ENCODE data around the gene CAMK1D.

CAMK1D gene

DNA sequence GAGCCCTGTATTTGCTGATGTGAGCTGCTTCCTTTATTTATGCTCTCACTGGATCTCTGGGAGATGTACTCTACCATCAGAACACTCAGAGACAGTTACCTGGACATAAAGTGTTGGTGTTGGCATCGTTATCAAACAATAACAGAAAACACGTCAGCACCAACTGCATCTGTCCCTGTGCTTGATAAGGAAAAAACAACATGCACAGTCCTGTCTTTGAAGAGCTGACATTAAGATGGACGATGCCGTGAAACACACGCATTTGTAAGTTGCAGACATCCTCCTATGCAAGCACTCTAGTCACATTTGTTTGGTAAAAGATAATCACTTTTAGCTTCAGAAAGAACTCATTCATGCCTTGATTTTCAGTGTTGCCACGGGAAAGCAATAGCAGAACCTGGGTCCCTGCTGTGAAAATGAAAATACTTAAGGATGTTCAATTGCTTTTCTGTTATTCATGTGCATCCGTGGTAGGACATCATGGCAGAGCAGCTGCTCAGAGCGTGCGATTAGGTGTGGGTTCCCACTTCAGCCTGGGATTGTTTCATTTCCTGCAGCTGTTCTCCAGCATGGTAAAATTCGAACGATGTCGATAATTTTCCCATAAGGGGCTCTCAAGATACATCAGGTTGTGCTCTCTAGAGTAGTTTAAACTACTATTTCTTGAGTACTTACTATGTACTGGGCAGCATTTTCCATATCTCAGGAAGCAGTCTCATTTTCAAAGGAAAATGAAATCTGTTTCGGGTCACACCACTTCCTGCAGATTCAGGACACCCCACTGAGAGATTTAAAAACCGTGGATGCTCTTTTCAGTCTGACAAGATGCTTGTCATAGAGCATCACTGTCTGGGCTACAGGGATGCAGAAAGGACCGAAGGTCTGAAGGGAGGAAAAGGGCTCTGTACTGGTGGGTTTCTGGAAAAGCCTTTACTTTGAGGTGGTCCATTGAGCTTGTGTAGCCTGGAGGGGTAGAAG, 248.7 kb downstream of the CAMK1D start:
- DNase-seq (ENCODE audit: low read depth): no peak

DNA sequence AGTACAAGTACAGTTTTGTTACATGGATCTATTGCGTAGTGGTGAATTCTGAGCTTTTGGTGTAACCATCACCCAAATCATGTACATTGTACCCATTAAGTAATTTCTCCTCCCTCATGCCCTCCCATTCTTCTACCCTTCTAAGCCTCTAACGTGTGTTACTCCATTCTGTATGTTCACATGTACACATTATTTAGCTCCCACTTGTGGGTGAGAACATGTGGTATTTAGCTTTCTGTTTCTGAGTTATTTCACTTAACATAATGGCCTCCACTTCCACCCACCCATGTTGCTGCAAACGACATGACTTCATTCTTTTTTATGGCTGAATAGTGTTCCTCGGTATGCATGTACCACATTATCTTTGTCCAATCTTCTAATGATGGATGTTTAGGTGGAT, 251.3 kb downstream of the CAMK1D start:
- no peak for DNase-seq (ENCODE audit: low read depth)

DNA sequence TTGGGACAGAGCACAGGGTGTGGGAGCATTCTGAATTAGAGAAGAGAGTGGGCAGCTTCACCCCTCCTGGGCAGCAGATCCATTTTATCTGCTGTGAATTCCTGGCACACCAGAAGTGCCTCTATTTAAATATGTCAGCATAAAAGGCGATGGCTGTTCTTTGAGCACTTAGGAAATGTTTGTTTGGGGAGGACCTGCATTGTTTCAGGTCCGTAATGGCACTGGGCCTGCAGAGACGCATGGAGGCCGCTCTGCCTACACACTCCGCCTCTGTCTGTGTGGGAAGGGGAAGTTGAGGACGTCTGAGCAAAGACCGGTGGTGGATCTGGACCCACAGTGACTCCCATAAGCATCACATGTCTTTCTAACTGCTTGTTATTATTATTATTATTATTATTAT, 253.2 kb downstream of the CAMK1D start:
- DNase-seq (ENCODE audit: low read depth): no peak

DNA sequence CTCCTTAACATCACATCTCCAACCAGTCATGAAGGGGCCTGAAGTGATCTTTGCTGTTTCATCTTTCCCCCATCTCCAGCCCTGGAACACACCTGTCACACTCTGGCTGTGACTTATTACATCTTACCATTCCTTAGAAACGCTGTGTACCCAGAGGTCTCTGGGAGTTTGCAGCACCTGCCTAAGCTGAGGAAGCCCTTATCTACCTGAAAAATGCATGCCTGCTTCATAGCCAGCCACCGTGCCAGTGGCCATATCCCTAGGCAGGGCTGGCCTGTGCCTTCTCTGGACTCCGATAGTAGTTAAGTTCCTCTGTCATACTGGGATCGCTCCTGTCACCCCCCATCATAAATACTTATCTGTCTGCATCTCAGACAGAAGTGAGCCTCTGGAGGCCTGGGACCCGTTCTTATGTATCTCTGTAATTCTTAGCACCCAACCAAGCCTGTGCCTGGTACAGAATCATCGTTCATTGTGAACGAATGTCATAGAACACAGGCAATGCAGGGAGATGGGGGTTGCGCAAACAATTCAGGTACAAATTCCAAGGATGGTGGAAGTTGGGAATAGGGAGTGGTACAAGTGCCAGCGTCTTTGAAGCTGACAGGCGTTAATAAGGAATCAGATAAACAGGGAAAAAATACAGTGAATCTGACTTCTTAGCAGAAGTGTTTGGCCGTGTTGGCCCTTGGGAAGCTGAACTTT, 254.6 kb downstream of the CAMK1D start:
- DNase-seq (ENCODE audit: low read depth): no peak

DNA sequence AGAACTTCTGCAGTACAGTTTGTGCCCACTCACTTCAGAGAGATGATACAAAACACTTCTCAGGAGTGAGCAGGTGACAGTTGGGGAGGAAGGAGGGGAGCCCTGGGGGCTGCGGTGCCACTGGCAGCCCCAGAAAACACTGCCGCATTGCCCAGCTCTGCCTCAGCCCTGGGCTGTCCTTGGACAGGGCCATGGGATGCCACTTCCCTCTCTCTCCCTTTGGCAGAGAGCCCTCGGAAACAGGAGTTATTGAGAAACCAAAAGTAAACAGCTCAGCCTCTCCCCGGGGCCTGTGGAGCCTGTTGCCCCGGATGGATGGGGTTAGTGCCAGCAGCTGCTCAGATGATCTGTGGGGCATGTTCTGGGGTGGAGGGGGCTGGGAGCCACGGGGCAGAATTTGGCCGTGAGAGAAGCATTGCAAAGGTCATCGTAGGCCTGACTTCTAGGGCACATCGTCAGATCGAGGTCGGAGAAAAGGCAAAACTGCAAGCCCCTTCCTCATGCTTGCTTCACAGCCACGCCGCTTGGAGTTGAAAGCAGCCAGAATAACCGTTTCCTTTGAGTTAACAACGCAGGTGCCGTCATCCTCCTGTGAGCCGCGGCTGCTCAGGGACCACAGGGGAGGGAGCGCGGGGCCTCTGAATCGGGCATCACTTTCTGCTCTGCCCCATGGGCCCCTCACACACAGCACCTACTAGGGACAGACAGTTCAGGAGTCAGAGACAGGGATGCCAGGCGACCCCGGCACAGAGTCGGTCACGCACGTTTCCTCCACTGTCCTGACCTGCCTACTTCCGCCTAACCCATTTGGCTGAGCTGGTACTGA, 256.4 kb downstream of the CAMK1D start:
- DNase-seq (ENCODE audit: low read depth): peak; percentile 24

DNA sequence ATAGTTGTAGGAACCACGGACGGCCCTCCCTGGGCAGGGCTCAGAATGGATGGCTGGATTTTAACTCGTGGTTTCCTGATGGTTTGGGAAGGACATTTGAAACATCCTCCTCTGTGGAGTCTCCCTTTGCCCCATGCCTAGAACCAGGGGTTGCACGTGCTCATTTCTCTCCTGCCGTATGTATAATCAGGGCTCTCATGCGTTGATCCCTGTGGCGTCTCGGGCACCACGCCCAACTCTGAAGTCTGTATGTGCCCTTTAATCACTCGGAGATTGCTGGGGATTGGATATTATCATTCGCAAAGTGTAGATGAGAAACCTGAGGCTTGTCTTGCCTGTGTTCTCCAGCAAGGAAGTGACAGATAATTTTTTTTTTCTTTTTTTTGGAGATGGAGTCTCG, 257.1 kb downstream of the CAMK1D start:
- DNase-seq (ENCODE audit: low read depth): no peak

DNA sequence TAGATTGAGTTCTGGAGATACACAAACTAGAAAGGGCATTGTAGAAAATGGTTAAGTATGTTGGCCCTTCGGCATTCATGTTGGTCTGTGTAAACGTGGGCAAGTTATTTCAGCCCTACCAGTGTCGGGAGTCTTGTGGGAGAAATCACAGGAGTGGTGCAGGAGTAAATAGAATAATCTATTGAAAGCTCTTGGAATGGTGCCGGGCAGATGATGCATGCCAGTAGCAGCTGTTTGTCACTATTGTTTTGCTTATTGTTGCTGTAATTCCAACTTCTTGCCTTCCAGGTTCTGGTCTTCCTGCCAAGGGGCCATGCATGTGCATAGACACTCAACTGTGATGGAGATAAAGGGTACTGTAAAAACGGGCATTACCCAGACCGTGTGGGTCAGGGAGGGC, 259.4 kb downstream of the CAMK1D start:
- DNase-seq (ENCODE audit: low read depth): no peak

DNA sequence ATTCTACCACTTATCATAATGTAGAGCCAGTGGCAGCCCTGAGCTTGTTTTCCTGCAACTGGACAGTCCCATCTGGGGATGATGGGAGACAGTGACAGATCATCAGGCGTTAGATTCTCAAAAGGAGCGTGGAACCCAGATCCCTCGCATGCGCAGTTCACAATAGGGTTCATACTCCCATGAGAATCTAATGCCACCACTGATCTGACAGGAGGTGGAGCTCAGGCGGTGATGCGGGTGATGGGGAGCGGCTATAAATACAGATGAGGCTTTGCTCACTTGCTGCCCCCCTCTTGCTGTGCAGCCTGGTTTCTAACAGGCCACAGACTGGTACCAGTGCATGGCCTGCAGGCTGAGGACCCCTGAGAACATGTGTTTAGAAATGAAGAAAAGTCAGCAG, 260.1 kb downstream of the CAMK1D start:
- DNase-seq (ENCODE audit: low read depth): no peak

DNA sequence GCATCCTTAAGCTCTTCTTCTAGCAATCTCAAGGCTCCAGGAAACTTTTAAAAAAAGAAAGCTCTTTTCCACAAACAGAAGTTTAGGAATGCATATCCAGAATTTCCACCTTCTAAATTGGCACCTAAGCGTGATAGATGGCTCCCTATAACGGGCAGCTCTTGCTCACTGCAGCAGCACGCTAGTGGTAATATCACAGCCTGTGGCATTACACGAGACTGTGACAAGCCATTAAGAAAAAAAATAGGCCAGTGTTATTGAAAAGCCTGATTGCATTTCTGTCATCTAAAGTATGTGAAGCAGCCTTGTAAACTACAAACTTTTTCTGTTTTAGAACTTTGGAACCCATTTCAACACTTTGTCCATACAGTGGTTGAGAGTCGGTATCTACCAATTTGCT, 263.8 kb downstream of the CAMK1D start:
- no peak for DNase-seq (ENCODE audit: low read depth)

DNA sequence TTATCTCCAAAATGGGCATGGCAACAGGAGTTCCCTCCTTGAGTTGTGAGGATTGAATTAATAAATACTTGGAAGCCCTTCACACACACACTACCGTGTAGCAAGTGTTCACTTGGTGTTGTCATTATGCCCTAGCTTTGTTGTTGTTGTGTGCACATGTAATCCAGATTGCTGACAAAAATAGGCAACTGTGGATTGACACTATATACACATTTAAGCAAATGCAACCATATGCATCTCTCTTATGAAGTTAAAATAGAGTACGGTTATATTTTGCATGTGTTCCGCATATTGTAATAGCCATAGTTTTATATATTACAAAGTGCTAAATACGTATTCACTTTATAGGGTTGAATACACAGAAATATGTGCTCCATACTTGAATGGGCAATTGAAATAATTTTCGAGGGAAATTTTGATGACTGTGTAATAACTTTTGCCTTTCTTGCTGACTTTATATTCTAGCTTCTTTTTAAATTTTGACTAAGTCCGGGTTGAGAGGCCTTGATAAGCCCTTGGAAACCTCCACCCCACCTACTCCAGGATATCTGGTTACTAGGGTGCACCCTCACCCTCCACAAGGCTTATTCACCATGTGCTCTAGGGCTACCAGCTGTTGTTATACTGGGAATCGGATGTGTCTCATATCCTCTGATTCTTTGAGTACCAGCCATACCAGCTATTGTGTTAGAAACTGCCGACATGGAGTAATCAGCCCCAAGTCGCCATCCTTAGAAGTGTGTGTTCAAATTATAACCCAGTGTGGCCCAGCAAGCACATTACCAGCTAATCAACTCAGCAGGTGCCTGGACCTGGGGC, 265.0 kb downstream of the CAMK1D start:
- DNase-seq (ENCODE audit: low read depth): no peak

DNA sequence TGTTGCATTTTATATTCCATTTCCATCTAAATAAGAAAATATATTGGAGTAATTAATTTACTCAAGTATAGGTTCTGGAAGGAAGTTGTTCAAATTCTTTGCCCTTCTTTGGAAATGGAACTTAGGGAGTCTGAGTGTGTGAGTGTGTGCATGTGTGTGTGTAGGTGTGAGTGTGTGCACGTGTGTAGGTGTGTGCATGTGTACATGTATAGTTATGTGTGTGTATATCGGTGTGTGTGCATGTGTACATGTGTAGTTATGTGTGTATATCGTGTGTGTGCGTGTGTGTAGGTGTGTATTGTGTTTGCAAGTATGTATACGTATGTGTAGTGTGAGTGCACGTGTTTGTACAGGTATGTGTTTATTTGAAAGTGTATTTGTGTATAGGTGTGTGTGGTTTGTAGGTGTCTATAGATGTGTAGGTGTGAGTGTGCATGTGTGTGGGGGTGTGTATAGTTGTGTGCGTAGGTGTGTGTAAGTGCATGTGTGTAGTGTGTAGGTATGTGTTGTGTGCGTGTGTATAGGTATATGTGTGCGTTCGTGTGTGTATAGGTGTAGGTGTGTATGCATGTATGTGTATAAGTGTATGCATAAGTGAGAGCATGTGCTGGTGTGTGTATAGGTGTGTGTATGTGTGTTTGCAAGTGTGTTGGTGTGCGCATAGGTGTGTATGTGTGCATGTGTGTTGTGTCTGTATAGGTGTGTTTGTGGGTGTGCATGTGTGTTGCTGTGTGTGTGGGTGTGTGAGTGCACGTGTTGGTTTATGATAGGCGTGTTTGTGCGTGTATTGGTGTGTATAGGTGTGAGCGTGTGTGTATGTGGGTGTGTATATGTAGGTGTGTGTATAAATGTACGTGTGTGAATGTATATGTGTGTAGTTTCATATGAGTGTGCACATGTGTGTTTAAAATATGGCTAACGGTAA, 266.2 kb downstream of the CAMK1D start:
- no peak for DNase-seq (ENCODE audit: low read depth)

DNA sequence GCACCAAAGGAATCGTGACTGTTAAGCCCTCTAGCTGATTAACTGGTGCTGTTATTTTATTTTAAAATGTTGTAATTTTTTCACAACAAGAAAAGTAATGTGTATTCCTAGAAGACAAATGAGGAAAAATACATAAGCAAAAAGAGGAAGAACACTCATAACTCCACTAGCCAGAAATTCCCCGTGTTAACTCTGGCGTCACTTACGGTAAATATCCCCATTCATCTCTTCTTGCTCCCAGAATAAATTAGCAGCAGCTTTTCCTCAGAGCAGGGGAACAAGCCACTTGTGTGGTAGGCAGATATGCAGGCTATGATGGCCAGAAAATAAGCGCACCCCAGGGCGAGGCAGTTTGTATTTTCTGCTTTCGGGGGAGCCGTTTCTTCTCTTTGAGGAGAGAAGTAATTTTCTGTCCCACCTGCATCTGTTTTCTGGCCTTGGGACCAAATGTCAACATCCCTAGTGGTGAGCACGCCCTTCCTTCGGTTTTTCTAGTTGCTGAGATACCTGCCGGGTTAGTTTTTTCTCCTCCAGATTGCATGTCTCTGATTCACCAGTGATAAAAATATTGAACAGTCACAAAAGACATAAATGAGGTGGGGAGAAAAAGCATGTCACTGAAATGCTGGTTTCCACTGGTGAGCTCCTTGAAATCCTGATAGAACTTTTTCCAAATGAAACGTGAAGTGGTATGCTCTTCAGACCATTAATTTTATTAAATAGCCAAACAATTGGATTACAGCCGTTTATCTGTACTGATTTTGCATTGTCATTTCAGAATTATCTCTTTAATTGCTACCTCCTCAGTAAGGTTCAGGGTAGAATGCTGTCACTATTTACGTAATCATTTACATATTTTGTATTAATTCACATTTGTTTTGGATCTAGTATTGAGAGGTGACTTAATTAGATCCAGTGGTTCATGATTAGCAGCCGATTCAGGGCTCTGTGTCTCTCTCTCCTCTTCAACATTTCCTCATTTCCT, 268.1 kb downstream of the CAMK1D start:
- no peak for DNase-seq (ENCODE audit: low read depth)

DNA sequence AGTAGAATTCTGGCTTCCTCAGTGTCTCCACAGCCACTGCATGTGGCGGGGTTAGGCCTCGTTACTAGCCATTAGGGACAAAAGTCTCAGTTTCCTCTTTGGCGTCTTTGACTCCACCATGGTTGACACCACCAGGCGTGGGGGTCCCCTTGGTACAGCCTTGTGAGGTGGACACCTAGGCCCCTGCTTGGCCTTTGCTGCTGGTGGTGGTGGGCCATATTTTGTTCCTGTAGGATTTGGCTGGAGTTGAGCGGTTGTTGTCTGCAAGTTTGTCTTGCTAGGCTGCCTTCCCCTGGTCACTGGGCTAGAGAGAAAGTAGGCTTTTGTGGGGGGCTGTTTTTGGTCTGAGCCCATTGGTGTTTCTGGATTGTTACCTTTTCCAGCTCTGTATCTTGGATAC, 272.7 kb downstream of the CAMK1D start:
- DNase-seq (ENCODE audit: low read depth): no peak

DNA sequence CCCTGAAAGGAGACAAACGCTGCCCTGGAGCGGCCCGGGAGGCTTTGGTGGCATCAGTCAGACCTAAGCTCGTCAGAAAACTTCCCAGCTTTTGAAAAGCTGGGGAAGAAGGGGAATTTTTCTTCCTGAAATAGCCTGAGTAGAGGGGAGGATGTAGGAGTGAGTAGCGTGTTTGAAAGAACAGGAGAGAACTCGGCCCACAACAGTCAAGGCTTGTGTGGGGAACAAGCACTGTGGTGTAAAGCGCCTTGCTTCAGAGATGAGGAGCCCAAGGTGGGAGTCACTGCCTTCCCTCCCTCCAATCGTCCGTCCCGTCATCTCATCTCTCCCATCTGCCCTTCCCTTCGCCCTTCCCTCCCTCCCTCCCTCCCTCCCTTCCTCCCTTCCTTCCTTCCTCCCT, 273.3 kb downstream of the CAMK1D start:
- no peak for DNase-seq (ENCODE audit: low read depth)

DNA sequence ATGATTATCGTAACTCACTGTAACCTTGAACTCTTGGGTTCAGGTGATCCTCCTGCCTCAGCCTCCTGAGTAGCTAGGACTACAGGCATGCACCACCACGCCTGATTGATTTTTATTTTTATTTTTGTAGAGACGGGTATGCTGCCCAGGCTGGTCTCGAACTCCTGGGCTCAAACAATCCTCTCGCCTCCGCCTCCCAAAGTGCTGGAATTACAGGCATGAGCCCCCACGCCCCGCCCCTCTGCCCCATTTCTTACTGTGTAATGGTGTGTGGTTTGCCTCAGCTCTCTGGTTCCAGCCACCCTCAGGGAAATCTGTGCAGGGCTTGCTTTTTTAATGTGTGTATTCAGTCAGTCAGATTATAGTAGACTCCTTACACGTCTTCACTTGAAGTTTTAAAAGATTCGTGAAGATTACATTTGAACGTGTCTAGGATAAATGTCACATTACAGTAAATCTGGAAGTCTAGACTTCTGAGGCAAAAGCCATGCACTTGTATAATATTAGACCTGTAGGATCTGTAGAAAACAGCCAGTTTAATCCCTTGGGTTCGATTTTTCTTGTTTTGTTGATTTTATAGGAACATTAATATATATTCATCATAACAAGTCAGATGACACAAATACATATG, 276.2 kb downstream of the CAMK1D start:
- no peak for DNase-seq (ENCODE audit: low read depth)

DNA sequence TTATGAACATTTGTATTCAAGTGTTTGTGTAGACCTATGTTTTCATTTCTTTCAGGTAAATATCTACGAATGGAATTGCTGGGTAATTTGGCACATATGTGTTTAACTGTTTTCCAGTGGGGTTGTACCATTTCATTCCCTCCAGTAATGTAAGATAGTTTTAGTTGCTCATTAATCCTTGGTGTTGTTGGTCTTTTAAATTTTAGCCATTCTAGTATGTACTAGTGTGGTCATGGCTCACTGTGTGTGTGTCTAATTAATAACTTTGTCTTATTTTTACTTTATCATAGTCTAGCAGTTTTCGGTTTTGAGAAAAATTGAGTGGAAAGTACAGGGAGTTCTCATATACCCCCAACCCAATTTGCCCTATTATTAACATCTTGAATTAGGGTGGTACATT, 278.8 kb downstream of the CAMK1D start:
- no peak for DNase-seq (ENCODE audit: low read depth)

DNA sequence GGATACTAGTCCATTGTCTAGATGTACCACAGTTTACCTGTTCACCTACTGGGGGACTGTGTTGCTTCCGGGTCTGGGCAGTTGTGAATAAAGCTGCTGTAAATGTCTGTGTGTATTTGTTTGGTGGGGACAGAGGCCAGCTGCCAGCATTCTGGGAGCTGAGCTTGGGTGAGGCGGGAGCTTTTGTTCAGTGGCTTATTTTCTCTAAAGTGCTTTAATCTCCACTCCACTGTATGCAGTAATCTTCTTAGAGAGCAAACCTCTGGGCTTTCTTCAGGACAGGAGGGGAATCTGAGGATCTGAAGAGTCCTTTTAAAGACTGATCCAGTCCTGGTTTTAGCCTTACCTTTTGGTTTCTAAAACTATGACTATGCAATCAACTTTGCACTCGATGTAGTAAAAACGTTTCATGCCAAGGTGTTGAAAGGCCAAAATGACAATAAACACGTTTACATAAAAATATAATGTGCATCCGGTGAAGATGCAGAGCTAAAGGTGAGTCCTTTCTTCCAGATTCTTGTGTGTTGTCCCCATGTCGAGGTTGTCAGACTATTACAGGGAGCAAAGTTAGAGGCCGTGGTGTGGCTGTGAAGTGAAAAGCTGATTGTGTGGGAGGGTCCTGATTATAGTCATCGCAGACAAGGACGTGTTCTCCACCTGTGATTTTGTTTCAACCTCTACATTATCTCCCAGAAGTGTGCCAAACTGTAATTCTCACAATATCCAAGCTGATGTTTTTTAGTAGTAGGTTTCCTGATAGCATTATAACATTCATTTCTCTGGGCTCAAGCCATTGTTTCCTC, 279.8 kb downstream of the CAMK1D start:
- no peak for DNase-seq (ENCODE audit: low read depth)

DNA sequence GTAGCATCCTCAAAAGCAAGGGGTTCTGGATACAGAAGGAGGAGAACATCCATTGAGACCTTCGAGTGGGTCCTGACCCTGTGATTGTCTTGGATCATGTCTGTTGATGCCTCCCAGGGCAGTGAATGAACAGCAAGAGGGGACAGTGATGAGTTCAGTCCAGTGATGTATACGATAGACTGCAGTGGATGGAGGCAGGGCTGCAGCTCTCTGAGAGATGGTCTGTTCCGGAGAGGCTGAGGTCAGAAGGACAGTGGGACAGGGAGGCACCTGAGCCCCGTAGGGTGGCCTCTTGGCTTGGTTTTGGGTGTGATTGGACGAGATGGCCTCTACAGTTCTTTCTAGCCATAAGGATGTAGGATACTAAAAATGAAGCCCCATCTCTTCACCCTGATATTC, 280.4 kb downstream of the CAMK1D start:
- no peak for DNase-seq (ENCODE audit: low read depth)

Measured in fibroblast of the conjunctiva (primary cell).